GM23338 (cell line): ENCODE results near the gene ZNF438. TPM values are rescaled to one million over a fixed set of nuclear protein-coding genes. Genes with fewer than 3 reads are reported as not detected.

Source experiments
- ATAC-seq: fragments of 200-7000 bp; cut with Tn5 transposase; 3 replicates; pipeline ENCODE4 v1.9.1; 2020
- DNase-seq: peaks from one replicate; pipeline ENCODE4 v3.0.0-alpha.2; 2015; ENCODE audit warnings: low spot score
- H2AFZ ChIP-seq: fragments of 200-600 bp; sonication (generic); 2 replicates; pipeline ENCODE4 v1.8.0; 2016; ENCODE audit warnings: antibody characterized with exemption, mild to moderate bottlenecking, moderate library complexity
- H3F3A ChIP-seq: fragments of 200-600 bp; sonication (generic); replicated peaks from 2 replicates; pipeline ENCODE4 v1.8.0; 2017; ENCODE audit warnings: antibody characterized with exemption, mixed run types, low read depth
- H3K27ac ChIP-seq: fragments of 200-600 bp; sonication (generic); 2 replicates; pipeline ENCODE4 v1.6.1; 2016; ENCODE audit warnings: low read depth
- H3K27me3 ChIP-seq: fragments of 200-600 bp; sonication (generic); 2 replicates; pipeline ENCODE4 v1.8.0; 2016; ENCODE audit warnings: mild to moderate bottlenecking, mixed run types, moderate library complexity; ENCODE audit not compliant: insufficient read depth
- H3K36me3 ChIP-seq: fragments of 200-600 bp; sonication (generic); 2 replicates; pipeline ENCODE4 v1.8.0; 2016; ENCODE audit warnings: mild to moderate bottlenecking; ENCODE audit not compliant: insufficient read depth
- H3K4me1 ChIP-seq: fragments of 200-600 bp; sonication (generic); 2 replicates; pipeline ENCODE4 v1.8.0; 2016; ENCODE audit warnings: mild to moderate bottlenecking, moderate library complexity; ENCODE audit not compliant: insufficient read depth
- H3K4me2 ChIP-seq: fragments of 200-600 bp; sonication (generic); 2 replicates; pipeline ENCODE4 v1.7.1; 2017; ENCODE audit warnings: mixed run types
- H3K4me3 ChIP-seq: fragments of 200-600 bp; sonication (generic); 2 replicates; pipeline ENCODE4 v1.6.1; 2016; ENCODE audit warnings: mixed run types
- H3K79me2 ChIP-seq: fragments of 200-600 bp; sonication (generic); replicated peaks from 2 replicates; pipeline ENCODE4 v1.8.0; 2017; ENCODE audit warnings: mild to moderate bottlenecking; ENCODE audit not compliant: insufficient read depth
- H3K9me2 ChIP-seq: fragments of 200-600 bp; sonication (generic); 2 replicates; pipeline ENCODE4 v1.8.0; 2017; ENCODE audit not compliant: insufficient read depth
- H4K20me1 ChIP-seq: fragments of 200-600 bp; sonication (generic); replicated peaks from 2 replicates; pipeline ENCODE4 v1.8.0; 2017; ENCODE audit warnings: mild to moderate bottlenecking; ENCODE audit not compliant: insufficient read depth
- H3K27ac Mint-ChIP-seq: 2 replicates; pipeline ENCODE4 v1.8.0; 2020; ENCODE audit warnings: inconsistent platforms, mild to moderate bottlenecking, moderate library complexity, mixed read lengths
- H3K27me3 Mint-ChIP-seq: 3 replicates; pipeline ENCODE4 v1.8.0; 2022; ENCODE audit warnings: low read depth, mild to moderate bottlenecking, moderate library complexity, mixed read lengths, inconsistent platforms; ENCODE audit not compliant: insufficient read depth, poor library complexity
- H3K36me3 Mint-ChIP-seq: 3 replicates; pipeline ENCODE4 v1.8.0; 2021; ENCODE audit warnings: low read depth, mild to moderate bottlenecking, inconsistent platforms, moderate library complexity, mixed read lengths
- H3K4me1 Mint-ChIP-seq: 3 replicates; pipeline ENCODE4 v1.8.0; 2020; ENCODE audit warnings: mild to moderate bottlenecking, inconsistent platforms, mixed read lengths
- H3K4me3 Mint-ChIP-seq: 3 replicates; pipeline ENCODE4 v1.8.0; 2021; ENCODE audit warnings: moderate library complexity, mild to moderate bottlenecking, inconsistent platforms, mixed read lengths
- H3K9me3 Mint-ChIP-seq: 3 replicates; pipeline ENCODE4 v1.8.0; 2020; ENCODE audit warnings: moderate library complexity, mild to moderate bottlenecking, inconsistent platforms, mixed read lengths
- CTCF ChIP-seq, 2 experiments: fragments of 200-600 bp in 1 of 2; sonication (generic) in 1 of 2; conservative IDR thresholded peaks; 2 replicates each; pipeline versions ENCODE4 v1.5.1 to v1.6.1; 2016 to 2017; ENCODE audit warnings: antibody characterized with exemption in 2 of 2, low read depth in 2 of 2, mild to moderate bottlenecking in 2 of 2, moderate library complexity in 1 of 2
- EZH2phosphoT487 ChIP-seq: fragments of 200-600 bp; sonication (generic); IDR thresholded peaks from one replicate; pipeline ENCODE4 v1.8.1; 2018; ENCODE audit warnings: antibody characterized with exemption; ENCODE audit not compliant: unreplicated experiment
- POLR2AphosphoS5 ChIP-seq: IDR thresholded peaks from 2 replicates; pipeline ENCODE4 v1.6.1; 2016; ENCODE audit warnings: antibody characterized with exemption, low read depth
- ZNF462 ChIP-seq: fragments of 250-450 bp; sonication (Bioruptor Pico); IDR thresholded peaks from 2 replicates; pipeline ENCODE4 v1.5.0; 2020; ENCODE audit warnings: mild to moderate bottlenecking, moderate library complexity
- polyA plus RNA-seq: library from polyadenylated mRNA; unstranded; fragments of >200 nt; fragmentation: Nextera tagmentation; extraction: Ambion mirVana; gene quantifications from 2 replicates; pipeline ENCODE4 v1.2.1, GENCODE V29; 2016
- total RNA-seq: library from RNA; depleted of rRNA; stranded (reverse); fragments of >200 nt; shearing (Covaris generic); gene quantifications from 2 replicates; pipeline ENCODE4 v1.2.3, GENCODE V29; 2014

The ZNF438 gene
- total and polyA plus RNA-seq, 2 experiments from 2014 or later = 0.91 to 0.94 TPM

- Histone ChIP-seq H3K9me2 (no peaks in the 10 kb centered on the region; the same call in 1 of the 2 replicates), H3F3A (no peaks in the 10 kb centered on the region), H3K27ac (no peak overlapping the region), H3K79me2 (no peaks in the 10 kb centered on the region), H4K20me1 (no peaks in the 10 kb centered on the region), H3K4me1 (peaks cover 13% of the 10 kb centered on the region; the same call in 1 of the 2 replicates), H3K27me3 (no peaks in the 10 kb centered on the region), H3K4me2 (no peak overlapping the region), H3K4me3 (no peak overlapping the region), H2AFZ (no peak overlapping the region), H3K36me3 (no peaks in the 10 kb centered on the region)
- no peak overlapping the region; the same call in 1 of the 2 replicates for H3K27ac Mint-ChIP-seq
- no peak for TF ChIP-seq CTCF (conservative IDR thresholded peaks at IDR 0.05; ENCODE audit: low read depth in 2 of 2)
- TF ChIP-seq EZH2phosphoT487 = no peak
- no peak for TF ChIP-seq ZNF462 (CRISPR knock-in tag)
- no peak for TF ChIP-seq POLR2AphosphoS5
- peaks cover 16% of the 10 kb centered on the region for H3K4me1 Mint-ChIP-seq
- H3K4me3 Mint-ChIP-seq = no peak overlapping the region
- H3K9me3 Mint-ChIP-seq = peaks cover 3% of the 10 kb centered on the region; the same call in 1 of the 3 replicates
- ATAC-seq (no peak), DNase-seq (no peak)
- peaks cover 16% of the 10 kb centered on the region for H3K27me3 Mint-ChIP-seq
- H3K36me3 Mint-ChIP-seq = no peaks in the 10 kb centered on the region; the same call in 2 of the 3 replicates
These were observed 211.2 kb downstream of the ZNF438 start for GRCh38 chr10:30820261-30820991.
